ENCODE data around the gene STIP1. TPM values are rescaled to one million over a fixed set of nuclear protein-coding genes. Genes with fewer than 3 reads are reported as not detected.

The STIP1 gene
- total RNA-seq, 1 donor from 2014 or later = 209 TPM

- Mint-ChIP-seq H3K4me3 (ENCODE audit: low read depth) (no peak overlapping the region), H3K27me3 (peaks cover 17% of the 10 kb centered on the region), H3K4me1 (ENCODE audit: low read depth) (peaks cover 4% of the 10 kb centered on the region), H3K27ac (no peak overlapping the region), H3K9me3 (ENCODE audit: low read depth) (no peaks in the 10 kb centered on the region), H3K36me3 (ENCODE audit: insufficient read depth) (peaks cover 4% of the 10 kb centered on the region)
- no peak for TF ChIP-seq CTCF (IDR thresholded peaks at IDR 0.05; ENCODE audit: unreplicated experiment)
- no peak for DNase-seq (ENCODE audit: low spot score, unreplicated experiment)
Measured at GRCh38 chr11:64148917-64149617, 36.9 kb upstream of the STIP1 start.

- H3K27me3 Mint-ChIP-seq = peaks cover 20% of the 10 kb centered on the region
Measured at GRCh38 chr11:64150051-64150450, 35.9 kb upstream of the STIP1 start.

GRCh38 chr11:64150481-64151239 is 35.3 kb upstream of the STIP1 start:
- peaks cover 4% of the 10 kb centered on the region for H3K36me3 Mint-ChIP-seq (ENCODE audit: insufficient read depth)
- no peaks in the 10 kb centered on the region for H3K9me3 Mint-ChIP-seq (ENCODE audit: low read depth)
- peaks cover 2% of the 10 kb centered on the region for H3K4me1 Mint-ChIP-seq (ENCODE audit: low read depth)
- peaks cover 20% of the 10 kb centered on the region for H3K27me3 Mint-ChIP-seq
- TF ChIP-seq CTCF (IDR thresholded peaks at IDR 0.05; ENCODE audit: unreplicated experiment) = no peak
- DNase-seq (ENCODE audit: low spot score, unreplicated experiment) = no peak
- H3K4me3 Mint-ChIP-seq (ENCODE audit: low read depth) = no peak overlapping the region
- no peak overlapping the region for H3K27ac Mint-ChIP-seq

More at GRCh38 chr11:64150051-64150450, 35.9 kb upstream of the STIP1 start:
- H3K27ac Mint-ChIP-seq = no peak overlapping the region
- H3K36me3 Mint-ChIP-seq (ENCODE audit: insufficient read depth) = peaks cover 4% of the 10 kb centered on the region
- no peak for DNase-seq (ENCODE audit: low spot score, unreplicated experiment)
- H3K4me3 Mint-ChIP-seq (ENCODE audit: low read depth) = no peak overlapping the region
- H3K9me3 Mint-ChIP-seq (ENCODE audit: low read depth) = no peaks in the 10 kb centered on the region
- H3K4me1 Mint-ChIP-seq (ENCODE audit: low read depth) = peaks cover 4% of the 10 kb centered on the region
- TF ChIP-seq CTCF (IDR thresholded peaks at IDR 0.05; ENCODE audit: unreplicated experiment) = no peak

GRCh38 chr11:64151337-64151736 is 34.6 kb upstream of the STIP1 start:
- peaks cover 2% of the 10 kb centered on the region for H3K4me1 Mint-ChIP-seq (ENCODE audit: low read depth)
- H3K9me3 Mint-ChIP-seq (ENCODE audit: low read depth) = no peaks in the 10 kb centered on the region
- H3K36me3 Mint-ChIP-seq (ENCODE audit: insufficient read depth) = peaks cover 4% of the 10 kb centered on the region
- no peak for TF ChIP-seq CTCF (IDR thresholded peaks at IDR 0.05; ENCODE audit: unreplicated experiment)
- DNase-seq (ENCODE audit: low spot score, unreplicated experiment) = no peak
- H3K4me3 Mint-ChIP-seq (ENCODE audit: low read depth) = no peak overlapping the region
- H3K27ac Mint-ChIP-seq = no peak overlapping the region
- H3K27me3 Mint-ChIP-seq = peaks cover 20% of the 10 kb centered on the region

GRCh38 chr11:64152841-64153691 is 32.9 kb upstream of the STIP1 start:
- H3K36me3 Mint-ChIP-seq (ENCODE audit: insufficient read depth) = peaks cover 4% of the 10 kb centered on the region
- peak; percentile 100 for TF ChIP-seq CTCF (IDR thresholded peaks at IDR 0.05; ENCODE audit: unreplicated experiment)
- peaks cover 18% of the 10 kb centered on the region for H3K27me3 Mint-ChIP-seq
- H3K9me3 Mint-ChIP-seq (ENCODE audit: low read depth) = no peaks in the 10 kb centered on the region
- no peak overlapping the region for H3K27ac Mint-ChIP-seq
- DNase-seq (ENCODE audit: low spot score, unreplicated experiment) = peak; percentile 58
- no peak overlapping the region for H3K4me3 Mint-ChIP-seq (ENCODE audit: low read depth)
- peaks cover 2% of the 10 kb centered on the region for H3K4me1 Mint-ChIP-seq (ENCODE audit: low read depth)

Measured in progenitor cell of endocrine pancreas (in vitro differentiated cells).